Limb (tissue), 2 donors: Measurements from ENCODE around the gene FRMD4A.

Source experiments
- DNase-seq, 2 donors: peaks; one replicate each; pipeline ENCODE4 v3.0.0-alpha.2; 2016; ENCODE audit errors: extremely low spot score in 2 of 2

The FRMD4A gene

GRCh38 chr10:14022052-14022451 is 308.7 kb downstream of the FRMD4A start:
- no peak for DNase-seq

- DNase-seq: no peak
Observed at GRCh38 chr10:14020037-14020664, 310.6 kb downstream of the FRMD4A start.

GRCh38 chr10:14017467-14017866 is 313.3 kb downstream of the FRMD4A start:
- DNase-seq: no peak

GRCh38 chr10:14016931-14017333 is 313.8 kb downstream of the FRMD4A start:
- DNase-seq: no peak

GRCh38 chr10:14016011-14016536 is 314.6 kb downstream of the FRMD4A start:
- no peak for DNase-seq

GRCh38 chr10:14014423-14014822 is 316.3 kb downstream of the FRMD4A start:
- no peak for DNase-seq

- no peak for DNase-seq
Observed at GRCh38 chr10:14010769-14011574, 319.8 kb downstream of the FRMD4A start.

GRCh38 chr10:14010101-14010558 is 320.6 kb downstream of the FRMD4A start:
- peak; percentile 62 to 66 for DNase-seq

GRCh38 chr10:14009371-14010100 is 321.2 kb downstream of the FRMD4A start:
- peak; percentile 74 for DNase-seq

- no peak for DNase-seq
Observed at GRCh38 chr10:14008740-14009080, 322.0 kb downstream of the FRMD4A start.

GRCh38 chr10:14004536-14004935 is 326.2 kb downstream of the FRMD4A start:
- DNase-seq: no peak

- peak in 1 of 2 donors; percentile 52 for DNase-seq
Observed at GRCh38 chr10:14003517-14004184, 327.1 kb downstream of the FRMD4A start.

- no peak for DNase-seq
Observed at GRCh38 chr10:14001298-14002040, 329.3 kb downstream of the FRMD4A start.

- DNase-seq: no peak
Observed at GRCh38 chr10:13998163-13998835, 332.4 kb downstream of the FRMD4A start.

GRCh38 chr10:13997650-13998049 is 333.1 kb downstream of the FRMD4A start:
- DNase-seq: no peak

GRCh38 chr10:13994932-13995331 is 335.8 kb downstream of the FRMD4A start:
- DNase-seq: no peak

GRCh38 chr10:13993673-13994089 is 337.0 kb downstream of the FRMD4A start:
- DNase-seq: no peak

- DNase-seq: peak in 1 of 2 donors; percentile 61
Observed at GRCh38 chr10:13993169-13993568, 337.6 kb downstream of the FRMD4A start.

GRCh38 chr10:13991353-13991752 is 339.4 kb downstream of the FRMD4A start:
- no peak for DNase-seq

GRCh38 chr10:13990946-13991345 is 339.8 kb downstream of the FRMD4A start:
- peak in 1 of 2 donors; percentile 53 for DNase-seq
